SK-N-SH treated with all-trans-retinoic acid at 6 μM for 48 hours (cell line): ENCODE data around the gene NFS1.

ENCODE experiments used
- ARNTL ChIP-seq: fragments of 450-650 bp; formaldehyde crosslinking; IDR thresholded peaks from 2 replicates; pipeline ENCODE4 v1.5.0; 2020; ENCODE audit warnings: low read depth, mild to moderate bottlenecking, moderate library complexity, borderline replicate concordance
- ESRRG ChIP-seq: fragments of 250-450 bp; sonication (Bioruptor Pico); IDR thresholded peaks from 2 replicates; pipeline ENCODE4 v1.6.1; 2021; ENCODE audit warnings: mild to moderate bottlenecking
- RARB ChIP-seq: fragments of 250-450 bp; sonication (Bioruptor Pico); IDR thresholded peaks from 2 replicates; pipeline ENCODE4 v1.8.0; 2021; ENCODE audit warnings: mild to moderate bottlenecking, moderate library complexity
- TSHZ2 ChIP-seq: fragments of 250-450 bp; sonication (Bioruptor Pico); IDR thresholded peaks from 2 replicates; pipeline ENCODE4 v1.5.0; 2020; ENCODE audit warnings: mild to moderate bottlenecking, moderate library complexity
- ZC3H10 ChIP-seq: fragments of 250-450 bp; sonication (Bioruptor Pico); IDR thresholded peaks from 2 replicates; pipeline ENCODE4 v1.5.1; 2021; ENCODE audit warnings: mild to moderate bottlenecking, moderate library complexity
- ZFP3 ChIP-seq: fragments of 250-450 bp; sonication (Bioruptor Pico); IDR thresholded peaks from 2 replicates; pipeline ENCODE4 v1.5.0; 2020; ENCODE audit warnings: mild to moderate bottlenecking, moderate library complexity

GRCh38 chr20:35651958-35652357, 47.2 kb downstream of the NFS1 start:
- TF ChIP-seq ZFP3 (CRISPR knock-in tag), result no peak
- no peak for TF ChIP-seq RARB (CRISPR knock-in tag)
- TF ChIP-seq ARNTL, result no peak
- TF ChIP-seq ESRRG (CRISPR knock-in tag), result no peak
- no peak for TF ChIP-seq ZC3H10 (CRISPR knock-in tag)
- no peak for TF ChIP-seq TSHZ2 (CRISPR knock-in tag)
